T-cell (primary cell): ENCODE results near the gene OSBPL1A. TPM values are rescaled to one million over a fixed set of nuclear protein-coding genes. Genes with fewer than 3 reads are reported as not detected.

Source experiments
- ATAC-seq, 4 experiments: fragments of 200-7000 bp in 3 of 4; fragments of 150-1000 bp in 1 of 4; cut with Tn5 transposase; replicated peaks in 1 of 4; 1 replicate in 3 of 4; 2 replicates in 1 of 4; pipeline ENCODE4 v1.10.0; 2021; ENCODE audit warnings: moderate library complexity in 3 of 4, mild to moderate bottlenecking in 2 of 4, moderate number of reproducible peaks in 1 of 4
- CTCF ChIA-PET, 2 donors: fragments of 300-600 bp; sonication (Branson Sonifier 250); formaldehyde crosslinking; loops; one replicate each; lab custom pipeline; 2022; ENCODE audit warnings: antibody characterized with exemption in 2 of 2; lab: Charles Lee
- POLR2A ChIA-PET, 2 donors: fragments of 300-600 bp; sonication (Branson Sonifier 250); formaldehyde crosslinking; loops; one replicate each; lab custom pipeline; 2022; ENCODE audit warnings: antibody characterized with exemption in 2 of 2; lab: Charles Lee
- DNase-seq, 35 experiments: peaks; one replicate each; pipeline versions ENCODE4 v3.0.0 to v3.0.0-alpha.2; 2013 to 2023
- H3K27ac ChIP-seq: one replicate; pipeline ENCODE4 v1.5.1; 2013; ENCODE audit warnings: low read length
- H3K27me3 ChIP-seq, 2 experiments: replicated peaks in 1 of 2; 1 replicate in 1 of 2; 2 replicates in 1 of 2; pipeline versions ENCODE4 v1.6.1 to v1.7.0; 2013; ENCODE audit warnings: low read length in 1 of 2, mixed read lengths in 1 of 2; ENCODE audit not compliant: control insufficient read depth in 2 of 2, insufficient read depth in 2 of 2; ENCODE audit errors: extremely low read depth in 1 of 2
- H3K36me3 ChIP-seq, 2 donors: 1 replicate in 1 of 2; 2 replicates in 1 of 2; pipeline versions ENCODE4 v1.6.1 to v1.7.0; 2013; ENCODE audit warnings: low read length in 1 of 2; ENCODE audit not compliant: control insufficient read depth in 2 of 2, insufficient read depth in 1 of 2; ENCODE audit errors: extremely low read depth in 1 of 2
- H3K4me1 ChIP-seq, 2 experiments: 1 replicate in 1 of 2; 2 replicates in 1 of 2; pipeline versions ENCODE4 v1.6.1 to v1.7.0; 2013; ENCODE audit warnings: low read length in 2 of 2, mixed read lengths in 1 of 2; ENCODE audit not compliant: insufficient read depth in 2 of 2, control insufficient read depth in 1 of 2; ENCODE audit errors: extremely low read depth in 1 of 2
- H3K4me3 ChIP-seq, 2 donors: 1 replicate in 1 of 2; 2 replicates in 1 of 2; pipeline versions ENCODE4 v1.5.1 to v1.7.0; 2013; ENCODE audit warnings: mild to moderate bottlenecking in 2 of 2, low read length in 1 of 2, moderate library complexity in 1 of 2; ENCODE audit not compliant: control insufficient read depth in 1 of 2; ENCODE audit errors: extremely low read depth in 1 of 2
- H3K9me3 ChIP-seq: 2 replicates; pipeline ENCODE4 v1.7.0; 2013
- H3K27ac Mint-ChIP-seq, 2 donors: one replicate each; pipeline ENCODE4 v1.8.0; 2020 to 2021; ENCODE audit warnings: mild to moderate bottlenecking in 2 of 2, mixed read lengths in 2 of 2
- H3K27me3 Mint-ChIP-seq, 2 donors: one replicate each; pipeline ENCODE4 v1.8.0; 2021 to 2022; ENCODE audit warnings: mixed read lengths in 2 of 2
- H3K36me3 Mint-ChIP-seq: one replicate; pipeline ENCODE4 v1.8.0; 2021; ENCODE audit warnings: mixed read lengths
- H3K4me1 Mint-ChIP-seq, 3 donors: one replicate each; pipeline ENCODE4 v1.8.0; 2020 to 2022; ENCODE audit warnings: mixed read lengths in 3 of 3, mild to moderate bottlenecking in 1 of 3
- H3K4me3 Mint-ChIP-seq, 3 donors: one replicate each; pipeline ENCODE4 v1.8.0; 2020 to 2022; ENCODE audit warnings: mild to moderate bottlenecking in 3 of 3, mixed read lengths in 3 of 3, moderate library complexity in 3 of 3
- H3K9me3 Mint-ChIP-seq, 3 donors: one replicate each; pipeline ENCODE4 v1.8.0; 2020 to 2022; ENCODE audit warnings: mixed read lengths in 3 of 3
- WGBS: methylation state at CpG from one replicate; pipeline ENCODE4 v1.1.5; 2013; ENCODE audit warnings: missing lambda C conversion rate; ENCODE audit not compliant: insufficient coverage; 5-methylcytosine and 5-hydroxymethylcytosine counted together
- total RNA-seq, 35 experiments: library from RNA in 6 of 35; stranded (reverse) in 6 of 35; fragments of 120-200 nt in 1 of 35; gene quantifications; one replicate each; pipeline versions ENCODE4 v1.2.1 to v1.2.4 and lab custom pipeline; 2013 to 2026

Gene OSBPL1A
- total RNA-seq, 5 donors from 2014 or later (not counting 1 experiment from before 2014, with no cell fraction given), result 3.3 to 6.4 (median 4.0) TPM

GRCh38 chr18:24180048-24180447 lies 217.6 kb downstream of the OSBPL1A start:
- no peaks in the 10 kb centered on the region for H3K36me3 Mint-ChIP-seq
- no peak overlapping the region for H3K4me3 Mint-ChIP-seq
- H3K4me3 ChIP-seq, result no peak overlapping the region
- no CpG with 5 or more reads among the region's 1 CpG for WGBS
- DNase-seq (no peak), ATAC-seq (no peak)
- H3K9me3 Mint-ChIP-seq, result no peaks in the 10 kb centered on the region
- H3K27me3 Mint-ChIP-seq, result peaks cover 2 to 4% of the 10 kb centered on the region in 2 donors
- H3K4me1 Mint-ChIP-seq, result peaks cover 0 to 4% (median 0%) of the 10 kb centered on the region in 3 donors
- no peaks in the 10 kb centered on the region for H3K9me3 ChIP-seq
- H3K36me3 ChIP-seq, result no peaks in the 10 kb centered on the region
- no peaks in the 10 kb centered on the region for H3K27me3 ChIP-seq
- H3K4me1 ChIP-seq, result no peaks in the 10 kb centered on the region
- ChIA-PET CTCF (no interaction called here), POLR2A (no interaction called here)
- H3K27ac ChIP-seq, result no peak overlapping the region
- H3K27ac Mint-ChIP-seq, result no peak overlapping the region

- ChIA-PET CTCF (interaction anchor here in 1 of 2 donors (1.5 kb wide), 1 partner anchor 311 kb away, joined by 13 read pairs; no protein-coding TSS in a partner anchor), POLR2A (no interaction called here)
- ATAC-seq (no peak), DNase-seq (no peak)
- Histone ChIP-seq H3K4me1 (no peaks in the 10 kb centered on the region), H3K9me3 (no peaks in the 10 kb centered on the region), H3K27me3 (no peaks in the 10 kb centered on the region), H3K27ac (no peak overlapping the region), H3K4me3 (no peak overlapping the region), H3K36me3 (no peaks in the 10 kb centered on the region)
- Mint-ChIP-seq H3K27me3 (peaks cover 0 to 2% of the 10 kb centered on the region in 2 donors), H3K9me3 (no peaks in the 10 kb centered on the region), H3K27ac (no peak overlapping the region), H3K36me3 (peaks cover 3% of the 10 kb centered on the region), H3K4me3 (no peak overlapping the region), H3K4me1 (peaks cover 0 to 4% (median 0%) of the 10 kb centered on the region in 3 donors)
- 100% methylated on average over 1 of the region's 5 CpGs for WGBS
Measured at GRCh38 chr18:24177499-24178133, 220.0 kb downstream of the OSBPL1A start.

GRCh38 chr18:24176727-24177416 lies 220.8 kb downstream of the OSBPL1A start:
- peaks cover 0 to 4% (median 0%) of the 10 kb centered on the region in 3 donors for H3K4me1 Mint-ChIP-seq
- no peak overlapping the region for H3K27ac Mint-ChIP-seq
- peak in 25 of 35 experiments; percentile 2 to 39 (median 11) for DNase-seq
- H3K27me3 ChIP-seq, result no peaks in the 10 kb centered on the region
- no peaks in the 10 kb centered on the region for H3K9me3 Mint-ChIP-seq
- no peaks in the 10 kb centered on the region for H3K4me1 ChIP-seq
- H3K36me3 Mint-ChIP-seq, result peaks cover 3% of the 10 kb centered on the region
- H3K9me3 ChIP-seq, result no peaks in the 10 kb centered on the region
- ChIA-PET POLR2A (no interaction called here), CTCF (interaction anchor here in 1 of 2 donors (0.5 to 1.5 kb wide), 2 partner anchors 26 to 312 kb away, joined by 5 to 13 read pairs; no protein-coding TSS in a partner anchor)
- H3K4me3 ChIP-seq, result no peak overlapping the region
- no peaks in the 10 kb centered on the region for H3K36me3 ChIP-seq
- H3K27ac ChIP-seq, result no peak overlapping the region
- WGBS, result no CpG with 5 or more reads among the region's 7 CpGs
- no peak for ATAC-seq
- peaks cover 0 to 2% of the 10 kb centered on the region in 2 donors for H3K27me3 Mint-ChIP-seq
- H3K4me3 Mint-ChIP-seq, result no peak overlapping the region

GRCh38 chr18:24173997-24174396 lies 223.6 kb downstream of the OSBPL1A start:
- no peak overlapping the region for H3K4me3 Mint-ChIP-seq

GRCh38 chr18:24170360-24170759 lies 227.3 kb downstream of the OSBPL1A start:
- ATAC-seq (no peak), DNase-seq (no peak)
- Histone ChIP-seq H3K27me3 (peaks cover 0 to 5% of the 10 kb centered on the region in 2 experiments), H3K27ac (no peak overlapping the region), H3K36me3 (no peaks in the 10 kb centered on the region), H3K9me3 (no peaks in the 10 kb centered on the region), H3K4me1 (no peaks in the 10 kb centered on the region), H3K4me3 (no peak overlapping the region)
- POLR2A ChIA-PET, result no interaction called here
- H3K36me3 Mint-ChIP-seq, result peaks cover 3% of the 10 kb centered on the region
- no peak overlapping the region for H3K4me3 Mint-ChIP-seq
- H3K27me3 Mint-ChIP-seq, result no peaks in the 10 kb centered on the region
- CTCF ChIA-PET, result no interaction called here
- H3K4me1 Mint-ChIP-seq, result no peaks in the 10 kb centered on the region
- no peak overlapping the region for H3K27ac Mint-ChIP-seq
- WGBS, result 83% methylated on average over 2 of the region's 8 CpGs
- no peaks in the 10 kb centered on the region for H3K9me3 Mint-ChIP-seq

More at GRCh38 chr18:24173997-24174396, 223.6 kb downstream of the OSBPL1A start:
- ATAC-seq (no peak), DNase-seq (no peak)
- no peaks in the 10 kb centered on the region for H3K9me3 ChIP-seq
- no peaks in the 10 kb centered on the region for H3K9me3 Mint-ChIP-seq
- POLR2A ChIA-PET, result no interaction called here
- H3K4me1 ChIP-seq, result no peaks in the 10 kb centered on the region
- H3K27me3 Mint-ChIP-seq, result peaks cover 0 to 2% of the 10 kb centered on the region in 2 donors
- no peak overlapping the region for H3K27ac Mint-ChIP-seq
- H3K36me3 ChIP-seq, result no peaks in the 10 kb centered on the region
- peaks cover 0 to 4% (median 0%) of the 10 kb centered on the region in 3 donors for H3K4me1 Mint-ChIP-seq
- no peak overlapping the region for H3K4me3 ChIP-seq
- WGBS, result 53% methylated on average over 2 of the region's 3 CpGs
- CTCF ChIA-PET, result interaction anchor here in 1 of 2 donors (0.5 kb wide), 1 partner anchor 314 kb away, joined by 3 read pairs; no protein-coding TSS in a partner anchor
- H3K36me3 Mint-ChIP-seq, result peaks cover 3% of the 10 kb centered on the region
- peaks cover 0 to 3% of the 10 kb centered on the region in 2 experiments for H3K27me3 ChIP-seq
- no peak overlapping the region for H3K27ac ChIP-seq

- Histone ChIP-seq H3K4me3 (no peak overlapping the region), H3K36me3 (no peaks in the 10 kb centered on the region), H3K27me3 (peaks cover 0 to 5% of the 10 kb centered on the region in 2 experiments), H3K4me1 (no peaks in the 10 kb centered on the region), H3K27ac (no peak overlapping the region), H3K9me3 (no peaks in the 10 kb centered on the region)
- Mint-ChIP-seq H3K9me3 (no peaks in the 10 kb centered on the region), H3K27ac (no peak overlapping the region), H3K36me3 (peaks cover 9% of the 10 kb centered on the region), H3K27me3 (no peaks in the 10 kb centered on the region), H3K4me1 (no peaks in the 10 kb centered on the region), H3K4me3 (no peak overlapping the region)
- ChIA-PET CTCF (no interaction called here), POLR2A (no interaction called here)
- WGBS, result no CpG with 5 or more reads among the region's 7 CpGs
- no peak for ATAC-seq
- no peak for DNase-seq
Measured at GRCh38 chr18:24168496-24168895, 229.1 kb downstream of the OSBPL1A start.
